ENCODE data around the gene ITGAV. TPM values are rescaled to one million over a fixed set of nuclear protein-coding genes. Genes with fewer than 3 reads are reported as not detected.
A peak's percentile ranks its signal among the peaks of the same experiment; 100 is the strongest.

Gene ITGAV
- total and polyA plus RNA-seq, 2 experiments from 2014 or later, result 32.7 to 135 TPM

GRCh38 chr2:186582698-186583097 lies 7.2 kb upstream of the ITGAV start:
- TF ChIP-seq, protein P1, sequence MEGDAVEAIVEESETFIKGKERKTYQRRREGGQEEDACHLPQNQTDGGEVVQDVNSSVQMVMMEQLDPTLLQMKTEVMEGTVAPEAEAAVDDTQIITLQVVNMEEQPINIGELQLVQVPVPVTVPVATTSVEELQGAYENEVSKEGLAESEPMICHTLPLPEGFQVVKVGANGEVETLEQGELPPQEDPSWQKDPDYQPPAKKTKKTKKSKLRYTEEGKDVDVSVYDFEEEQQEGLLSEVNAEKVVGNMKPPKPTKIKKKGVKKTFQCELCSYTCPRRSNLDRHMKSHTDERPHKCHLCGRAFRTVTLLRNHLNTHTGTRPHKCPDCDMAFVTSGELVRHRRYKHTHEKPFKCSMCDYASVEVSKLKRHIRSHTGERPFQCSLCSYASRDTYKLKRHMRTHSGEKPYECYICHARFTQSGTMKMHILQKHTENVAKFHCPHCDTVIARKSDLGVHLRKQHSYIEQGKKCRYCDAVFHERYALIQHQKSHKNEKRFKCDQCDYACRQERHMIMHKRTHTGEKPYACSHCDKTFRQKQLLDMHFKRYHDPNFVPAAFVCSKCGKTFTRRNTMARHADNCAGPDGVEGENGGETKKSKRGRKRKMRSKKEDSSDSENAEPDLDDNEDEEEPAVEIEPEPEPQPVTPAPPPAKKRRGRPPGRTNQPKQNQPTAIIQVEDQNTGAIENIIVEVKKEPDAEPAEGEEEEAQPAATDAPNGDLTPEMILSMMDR (IDR thresholded peaks at IDR 0.05; ENCODE audit: poor library complexity), result no peak
- no peak for TF ChIP-seq EZH2phosphoT487 (IDR thresholded peaks at IDR 0.05; ENCODE audit: low read depth, severe bottlenecking, unreplicated experiment)
- no peak for TF ChIP-seq EZH2 (IDR thresholded peaks at IDR 0.05; ENCODE audit: borderline replicate concordance)
- no peak overlapping the region for H2AFZ ChIP-seq

GRCh38 chr2:186584053-186584452 lies 5.8 kb upstream of the ITGAV start:
- Histone ChIP-seq H3K36me3 (replicated peaks; ENCODE audit: insufficient read depth, low read depth) (no peaks in the 10 kb centered on the region), H2AFZ (no peak overlapping the region), H3K9me3 (ENCODE audit: low read depth) (no peaks in the 10 kb centered on the region), H3K27ac (no peak overlapping the region), H3K27me3 (no peaks in the 10 kb centered on the region), H4K20me1 (ENCODE audit: insufficient read depth, poor library complexity, severe bottlenecking) (no peaks in the 10 kb centered on the region), H3K4me2 (no peak overlapping the region), H3K4me1 (ENCODE audit: insufficient read depth) (peaks cover 7% of the 10 kb centered on the region), H3K79me2 (peaks cover 2% of the 10 kb centered on the region), H3K9me2 (replicated peaks; ENCODE audit: insufficient read depth) (no peaks in the 10 kb centered on the region), H3K4me3 (no peak overlapping the region)
- no peak for TF ChIP-seq EZH2 (IDR thresholded peaks at IDR 0.05; ENCODE audit: borderline replicate concordance)
- TF ChIP-seq, protein P1 (IDR thresholded peaks at IDR 0.05; ENCODE audit: poor library complexity), result no peak
- WGBS (ENCODE audit: low lambda C conversion rate, missing lambda C conversion rate), result 95% methylated on average over 1 of the region's 1 CpG
- DNase-seq (ENCODE audit: low spot score), result no peak

More at GRCh38 chr2:186582698-186583097, 7.2 kb upstream of the ITGAV start:
- no peak overlapping the region for H3K27ac ChIP-seq
- H3K36me3 ChIP-seq (replicated peaks; ENCODE audit: insufficient read depth, low read depth), result no peaks in the 10 kb centered on the region
- no peaks in the 10 kb centered on the region for H3K27me3 ChIP-seq
- no peaks in the 10 kb centered on the region for H3K9me3 ChIP-seq (ENCODE audit: low read depth)
- peaks cover 4% of the 10 kb centered on the region for H3K4me1 ChIP-seq (ENCODE audit: insufficient read depth)
- H3K79me2 ChIP-seq, result no peaks in the 10 kb centered on the region
- H4K20me1 ChIP-seq (ENCODE audit: insufficient read depth, poor library complexity, severe bottlenecking), result no peaks in the 10 kb centered on the region
- H3K4me3 ChIP-seq, result no peak overlapping the region
- no peaks in the 10 kb centered on the region for H3K9me2 ChIP-seq (replicated peaks; ENCODE audit: insufficient read depth)
- no peak overlapping the region for H3K4me2 ChIP-seq
- DNase-seq (ENCODE audit: low spot score), result no peak

- Histone ChIP-seq H3K9me3 (ENCODE audit: low read depth) (no peaks in the 10 kb centered on the region), H3K27ac (peak overlapping the region; percentile 99), H3K9me2 (replicated peaks; ENCODE audit: insufficient read depth) (no peaks in the 10 kb centered on the region), H3K27me3 (no peaks in the 10 kb centered on the region), H3K79me2 (peaks cover 31% of the 10 kb centered on the region), H2AFZ (no peak overlapping the region), H3K4me2 (peak overlapping the region; percentile 79), H3K4me1 (ENCODE audit: insufficient read depth) (peaks cover 9% of the 10 kb centered on the region), H3K4me3 (no peak overlapping the region), H3K36me3 (replicated peaks; ENCODE audit: insufficient read depth, low read depth) (no peaks in the 10 kb centered on the region), H4K20me1 (ENCODE audit: insufficient read depth, poor library complexity, severe bottlenecking) (peaks cover 5% of the 10 kb centered on the region)
- TF ChIP-seq, protein P1 (IDR thresholded peaks at IDR 0.05; ENCODE audit: poor library complexity), result no peak
- no peak for TF ChIP-seq EZH2 (IDR thresholded peaks at IDR 0.05; ENCODE audit: borderline replicate concordance)
- TF ChIP-seq EZH2phosphoT487 (IDR thresholded peaks at IDR 0.05; ENCODE audit: low read depth, severe bottlenecking, unreplicated experiment), result no peak
- WGBS (ENCODE audit: low lambda C conversion rate, missing lambda C conversion rate), result 95% methylated on average over 9 of the region's 9 CpGs
- DNase-seq (ENCODE audit: low spot score), result no peak
Observed at GRCh38 chr2:186588421-186588820, 1.4 kb upstream of the ITGAV start.

Data from hepatocyte (in vitro differentiated cells).